HCT116 (cell line): ENCODE results near the gene PJA2. TPM values are rescaled to one million over a fixed set of nuclear protein-coding genes. Genes with fewer than 3 reads are reported as not detected.
"Not testable (repeated sequence)": the region's sequence is repeated elsewhere in the genome, so short reads cannot be mapped to it uniquely, and the experiment has no call there.

Experiments
- ATAC-seq: fragments of 200-7000 bp; cut with Tn5 transposase; 2 replicates; pipeline ENCODE4 v1.9.1; 2020; ENCODE audit warnings: mild to moderate bottlenecking, moderate library complexity
- BruUV-seq: library from RNA; stranded (reverse); fragments of 400-500 nt; replicated peaks from 2 replicates; lab custom pipeline; 2021; lab: Mats Ljungman, UMichigan
- CTCF ChIA-PET: fragments of 300-600 bp; sonication (Branson Sonifier 250); formaldehyde crosslinking; loops from one replicate; lab custom pipeline; 2021; ENCODE audit warnings: antibody characterized with exemption; lab: Charles Lee
- POLR2A ChIA-PET: fragments of 300-600, 350-600 bp; sonication (Branson Sonifier 250); formaldehyde crosslinking; loops from one replicate; lab custom pipeline; 2021; ENCODE audit warnings: antibody characterized with exemption; lab: Charles Lee
- RAD21 ChIA-PET, 2 experiments: fragments of 300-600 bp; sonication (Branson Sonifier 250); formaldehyde crosslinking; loops; one replicate each; lab custom pipeline; 2023; ENCODE audit warnings: low total read pairs in 2 of 2; ENCODE audit not compliant: uncharacterized antibody in 2 of 2, unreplicated experiment in 2 of 2, low non-redundant PET in 1 of 2; lab: Charles Lee
- DNase-seq: peaks from one replicate; pipeline ENCODE4 v3.0.0-alpha.2; 2010; ENCODE audit warnings: low read depth, low spot score
- H2AFZ ChIP-seq: fragments of 200-600 bp; shearing (Covaris generic), sonication (generic); 2 replicates; pipeline ENCODE4 v1.6.1; 2017; ENCODE audit warnings: low read depth, mixed run types, mixed read lengths, antibody characterized with exemption, low read length; ENCODE audit not compliant: poor library complexity, severe bottlenecking
- H3K27ac ChIP-seq: 2 replicates; pipeline ENCODE4 v1.5.1; 2012; ENCODE audit warnings: low read depth, low read length
- H3K27me3 ChIP-seq: fragments of 200-600 bp; sonication (generic); 2 replicates; pipeline ENCODE4 v1.6.1; 2016; ENCODE audit warnings: mixed run types, low read length, mixed read lengths; ENCODE audit not compliant: insufficient read depth
- H3K36me3 ChIP-seq, 2 experiments: fragments of 200-500 bp in 1 of 2; fragments of 200-600 bp in 1 of 2; sonication (Bioruptor generic) in 1 of 2; sonication (generic) in 1 of 2; 2 replicates each; pipeline versions ENCODE4 v1.5.1 to v1.6.1; 2014 to 2016; ENCODE audit warnings: low read length in 2 of 2, inconsistent platforms in 1 of 2, mixed read lengths in 1 of 2, mixed run types in 1 of 2; ENCODE audit not compliant: insufficient read depth in 2 of 2, control insufficient read depth in 1 of 2
- H3K4me1 ChIP-seq, 2 experiments: fragments of 200-600 bp in 1 of 2; sonication (generic) in 1 of 2; 2 replicates each; pipeline versions ENCODE4 v1.5.1 to v1.6.1; 2012 to 2017; ENCODE audit warnings: low read length in 2 of 2, inconsistent platforms in 1 of 2, mild to moderate bottlenecking in 1 of 2, mixed read lengths in 1 of 2, mixed run types in 1 of 2, moderate library complexity in 1 of 2; ENCODE audit not compliant: insufficient read depth in 2 of 2, control insufficient read depth in 1 of 2
- H3K4me2 ChIP-seq: fragments of 200-600 bp; sonication (generic); 2 replicates; pipeline ENCODE4 v1.6.1; 2017; ENCODE audit warnings: mixed run types, low read length, mixed read lengths
- H3K4me3 ChIP-seq, 2 experiments: fragments of 200-600 bp in 1 of 2; sonication (generic) in 1 of 2; replicated peaks in 1 of 2; 2 replicates each; pipeline ENCODE4 v1.5.1; 2011 to 2016; ENCODE audit warnings: low read length in 2 of 2, control low read depth in 1 of 2, low read depth in 1 of 2, mild to moderate bottlenecking in 1 of 2, mixed read lengths in 1 of 2, mixed run types in 1 of 2
- H3K79me2 ChIP-seq: fragments of 200-600 bp; sonication (generic); 2 replicates; pipeline ENCODE4 v1.6.1; 2017; ENCODE audit warnings: mild to moderate bottlenecking, mixed run types, low read length, moderate library complexity, mixed read lengths; ENCODE audit not compliant: insufficient read depth
- H3K9ac ChIP-seq: fragments of 200-600 bp; sonication (generic); 2 replicates; pipeline ENCODE4 v1.6.1; 2016; ENCODE audit warnings: low read length, mixed read lengths
- H3K9me2 ChIP-seq: fragments of 200-600 bp; sonication (generic), shearing (Covaris generic); 2 replicates; pipeline ENCODE4 v1.6.1; 2017; ENCODE audit warnings: mixed run types, mild to moderate bottlenecking, moderate library complexity; ENCODE audit not compliant: insufficient read depth
- H3K9me3 ChIP-seq, 2 experiments: fragments of 200-500 bp in 1 of 2; fragments of 200-600 bp in 1 of 2; sonication (Bioruptor generic) in 1 of 2; sonication (generic) in 1 of 2; 2 replicates each; pipeline ENCODE4 v1.6.1; 2014 to 2017; ENCODE audit warnings: low read length in 2 of 2, mixed read lengths in 2 of 2, inconsistent platforms in 1 of 2, low read depth in 1 of 2, mild to moderate bottlenecking in 1 of 2, mixed run types in 1 of 2, moderate library complexity in 1 of 2; ENCODE audit not compliant: control insufficient read depth in 1 of 2, insufficient read depth in 1 of 2
- H4K20me1 ChIP-seq: fragments of 200-600 bp; sonication (generic), shearing (Covaris generic); 2 replicates; pipeline ENCODE4 v1.6.1; 2017; ENCODE audit warnings: mixed run types, mild to moderate bottlenecking, moderate library complexity; ENCODE audit not compliant: insufficient read depth
- CBX3 ChIP-seq: IDR thresholded peaks from 2 replicates; pipeline ENCODE4 v1.6.1; 2012; ENCODE audit warnings: low read depth
- CTCF ChIP-seq, 3 experiments: fragments of 200-600 bp in 1 of 3; sonication (generic) in 1 of 3; IDR thresholded peaks in 2 of 3; conservative IDR thresholded peaks in 1 of 3; 2 replicates each; pipeline ENCODE4 v1.5.1; 2012 to 2017; ENCODE audit warnings: low read depth in 2 of 3, low read length in 2 of 3, antibody characterized with exemption in 1 of 3, borderline replicate concordance in 1 of 3, control low read depth in 1 of 3, mild to moderate bottlenecking in 1 of 3, mixed read lengths in 1 of 3, mixed run types in 1 of 3, moderate library complexity in 1 of 3; ENCODE audit not compliant: insufficient read depth in 1 of 3
- EZH2phosphoT487 ChIP-seq: fragments of 200-600 bp; IDR thresholded peaks from 2 replicates; pipeline ENCODE4 v1.6.1; 2018; ENCODE audit warnings: antibody characterized with exemption, borderline replicate concordance
- JUND ChIP-seq: IDR thresholded peaks from 2 replicates; pipeline ENCODE4 v1.6.1; 2012
- POLR2A ChIP-seq: IDR thresholded peaks from 2 replicates; pipeline ENCODE4 v1.7.0; 2011; ENCODE audit warnings: borderline replicate concordance; ENCODE audit not compliant: insufficient read depth, insufficient read length; ENCODE audit errors: extremely low read depth
- RAD21 ChIP-seq: IDR thresholded peaks from 2 replicates; pipeline ENCODE4 v1.6.1; 2012; ENCODE audit warnings: low read depth, mild to moderate bottlenecking
- SIN3A ChIP-seq: IDR thresholded peaks from 2 replicates; pipeline ENCODE4 v1.6.1; 2012; ENCODE audit warnings: low read depth
- SRF ChIP-seq: IDR thresholded peaks from 2 replicates; pipeline ENCODE4 v1.6.1; 2012; ENCODE audit warnings: low read depth
- TCF7L2 ChIP-seq: IDR thresholded peaks from 2 replicates; pipeline ENCODE4 v1.7.0; 2011; ENCODE audit warnings: borderline replicate concordance, inconsistent platforms; ENCODE audit not compliant: insufficient read depth, insufficient read length; ENCODE audit errors: extremely low read depth
- YY1 ChIP-seq: IDR thresholded peaks from 2 replicates; pipeline ENCODE4 v1.6.1; 2011; ENCODE audit warnings: low read length, low read depth, moderate library complexity, mild to moderate bottlenecking; ENCODE audit not compliant: insufficient replicate concordance; ENCODE audit errors: extremely low read depth
- ZFX ChIP-seq: fragments of 450-650 bp; IDR thresholded peaks from 2 replicates; pipeline ENCODE4 v1.6.1; 2017
- intact Hi-C: fragments of 100-400 bp; cut with micrococcal nuclease; formaldehyde crosslinking; loops from 2 replicates; pipeline ENCODE4 v1.10.0; 2022
- total RNA-seq: library from RNA; stranded (reverse); gene quantifications from one replicate; pipeline ENCODE4 v1.2.1, GENCODE V29; 2021; ENCODE audit not compliant: unreplicated experiment
- TF ChIP-seq, protein P1 (sequence below): IDR thresholded peaks from 2 replicates; pipeline ENCODE4 v1.6.1; 2012; ENCODE audit warnings: low read depth

PJA2 gene
- total RNA-seq, 1 experiment from 2014 or later, result 38.4 TPM

GRCh38 chr5:109416882-109417281 lies 7.1 kb upstream of the PJA2 start:
- ATAC-seq (no peak), DNase-seq (no peak)
- Histone ChIP-seq H3K4me2 (no peak overlapping the region), H3K9me2 (no peaks in the 10 kb centered on the region), H3K79me2 (no peaks in the 10 kb centered on the region), H3K27me3 (no peaks in the 10 kb centered on the region), H3K9me3 (no peaks in the 10 kb centered on the region), H3K27ac (no peak overlapping the region), H2AFZ (no peak overlapping the region), H4K20me1 (no peaks in the 10 kb centered on the region), H3K36me3 (no peaks in the 10 kb centered on the region), H3K4me1 (peaks cover 3 to 12% of the 10 kb centered on the region in 2 experiments; a peak in 3 of 4 replicates), H3K4me3 (no peak overlapping the region), H3K9ac (no peak overlapping the region)
- ChIA-PET RAD21 (no interaction called here), POLR2A (no interaction called here), CTCF (no interaction called here)
- BruUV-seq, result no TSS peak
- intact Hi-C loops, result no loop called here
- TF ChIP-seq, protein P1, sequence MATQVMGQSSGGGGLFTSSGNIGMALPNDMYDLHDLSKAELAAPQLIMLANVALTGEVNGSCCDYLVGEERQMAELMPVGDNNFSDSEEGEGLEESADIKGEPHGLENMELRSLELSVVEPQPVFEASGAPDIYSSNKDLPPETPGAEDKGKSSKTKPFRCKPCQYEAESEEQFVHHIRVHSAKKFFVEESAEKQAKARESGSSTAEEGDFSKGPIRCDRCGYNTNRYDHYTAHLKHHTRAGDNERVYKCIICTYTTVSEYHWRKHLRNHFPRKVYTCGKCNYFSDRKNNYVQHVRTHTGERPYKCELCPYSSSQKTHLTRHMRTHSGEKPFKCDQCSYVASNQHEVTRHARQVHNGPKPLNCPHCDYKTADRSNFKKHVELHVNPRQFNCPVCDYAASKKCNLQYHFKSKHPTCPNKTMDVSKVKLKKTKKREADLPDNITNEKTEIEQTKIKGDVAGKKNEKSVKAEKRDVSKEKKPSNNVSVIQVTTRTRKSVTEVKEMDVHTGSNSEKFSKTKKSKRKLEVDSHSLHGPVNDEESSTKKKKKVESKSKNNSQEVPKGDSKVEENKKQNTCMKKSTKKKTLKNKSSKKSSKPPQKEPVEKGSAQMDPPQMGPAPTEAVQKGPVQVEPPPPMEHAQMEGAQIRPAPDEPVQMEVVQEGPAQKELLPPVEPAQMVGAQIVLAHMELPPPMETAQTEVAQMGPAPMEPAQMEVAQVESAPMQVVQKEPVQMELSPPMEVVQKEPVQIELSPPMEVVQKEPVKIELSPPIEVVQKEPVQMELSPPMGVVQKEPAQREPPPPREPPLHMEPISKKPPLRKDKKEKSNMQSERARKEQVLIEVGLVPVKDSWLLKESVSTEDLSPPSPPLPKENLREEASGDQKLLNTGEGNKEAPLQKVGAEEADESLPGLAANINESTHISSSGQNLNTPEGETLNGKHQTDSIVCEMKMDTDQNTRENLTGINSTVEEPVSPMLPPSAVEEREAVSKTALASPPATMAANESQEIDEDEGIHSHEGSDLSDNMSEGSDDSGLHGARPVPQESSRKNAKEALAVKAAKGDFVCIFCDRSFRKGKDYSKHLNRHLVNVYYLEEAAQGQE, result no peak
- TF ChIP-seq CBX3, result no peak
- TF ChIP-seq CTCF (IDR thresholded peaks at IDR 0.05 in 2 of 3, conservative IDR thresholded peaks at IDR 0.05 in 1 of 3; ENCODE audit: borderline replicate concordance in 1 of 3, insufficient read depth in 1 of 3, low read depth in 2 of 3, low read length in 2 of 3), result no peak
- no peak for TF ChIP-seq POLR2A
- TF ChIP-seq YY1, result no peak
- TF ChIP-seq EZH2phosphoT487, result no peak
- no peak for TF ChIP-seq TCF7L2
- TF ChIP-seq JUND, result no peak
- no peak for TF ChIP-seq RAD21
- no peak for TF ChIP-seq SRF
- TF ChIP-seq SIN3A, result no peak
- no peak for TF ChIP-seq ZFX

DNA sequence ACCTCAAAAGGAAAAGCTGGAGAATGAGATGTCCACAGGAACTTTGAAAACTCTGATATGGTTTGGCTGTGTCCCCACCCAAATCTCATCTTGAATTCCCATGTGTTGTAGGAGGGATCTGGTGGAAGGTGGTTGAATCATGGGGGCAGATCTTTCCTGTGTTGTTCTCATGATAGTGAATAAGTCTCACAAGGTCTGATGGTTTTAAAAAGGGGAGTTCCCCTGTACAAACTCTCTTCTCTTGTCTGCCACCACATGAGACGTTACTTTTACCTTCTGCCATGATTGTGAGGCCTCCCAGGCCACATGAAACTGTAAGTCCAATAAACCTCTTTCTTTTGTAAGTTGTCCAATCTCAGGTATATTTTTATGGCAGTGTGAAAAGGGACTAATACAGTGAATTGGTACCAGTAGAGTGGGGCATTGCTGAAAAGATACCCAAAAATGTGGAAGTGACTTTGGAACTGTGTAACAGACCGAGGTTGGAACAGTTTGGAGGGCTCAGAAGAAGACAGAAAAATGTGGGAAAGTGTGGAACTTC lies 4.2 kb upstream of the PJA2 start:
- H3K9me2 ChIP-seq, H3K79me2 ChIP-seq: not testable (repeated sequence)

More for the DNA sequence above, 4.2 kb upstream of the PJA2 start:
- H2AFZ ChIP-seq, POLR2A ChIA-PET, CTCF ChIA-PET, ATAC-seq, H3K36me3 ChIP-seq, H3K27me3 ChIP-seq, intact Hi-C loops, H3K9ac ChIP-seq, RAD21 ChIA-PET, H3K9me3 ChIP-seq, H3K4me3 ChIP-seq, BruUV-seq, H3K27ac ChIP-seq, H3K4me2 ChIP-seq, DNase-seq, H4K20me1 ChIP-seq: not testable (repeated sequence)
- peaks cover 12 to 27% of the 10 kb centered on the region in 2 experiments for H3K4me1 ChIP-seq
